ENCODE data around the gene KRT85. TPM values are rescaled to one million over a fixed set of nuclear protein-coding genes. Genes with fewer than 3 reads are reported as not detected.
"Not testable (repeated sequence)": the region's sequence is repeated elsewhere in the genome, so short reads cannot be mapped to it uniquely, and the experiment has no call there.

Gene KRT85
- total RNA-seq, 1 donor from 2014 or later = not detected

GRCh38 chr12:52316701-52317100, 50.6 kb downstream of the KRT85 start:
- Mint-ChIP-seq H3K4me1 (no peaks in the 10 kb centered on the region), H3K27ac (no peak overlapping the region), H3K9me3 (no peaks in the 10 kb centered on the region), H3K4me3 (no peak overlapping the region), H3K36me3 (no peaks in the 10 kb centered on the region), H3K27me3 (ENCODE audit: low read depth) (peaks cover 47% of the 10 kb centered on the region)
- TF ChIP-seq, protein P1, sequence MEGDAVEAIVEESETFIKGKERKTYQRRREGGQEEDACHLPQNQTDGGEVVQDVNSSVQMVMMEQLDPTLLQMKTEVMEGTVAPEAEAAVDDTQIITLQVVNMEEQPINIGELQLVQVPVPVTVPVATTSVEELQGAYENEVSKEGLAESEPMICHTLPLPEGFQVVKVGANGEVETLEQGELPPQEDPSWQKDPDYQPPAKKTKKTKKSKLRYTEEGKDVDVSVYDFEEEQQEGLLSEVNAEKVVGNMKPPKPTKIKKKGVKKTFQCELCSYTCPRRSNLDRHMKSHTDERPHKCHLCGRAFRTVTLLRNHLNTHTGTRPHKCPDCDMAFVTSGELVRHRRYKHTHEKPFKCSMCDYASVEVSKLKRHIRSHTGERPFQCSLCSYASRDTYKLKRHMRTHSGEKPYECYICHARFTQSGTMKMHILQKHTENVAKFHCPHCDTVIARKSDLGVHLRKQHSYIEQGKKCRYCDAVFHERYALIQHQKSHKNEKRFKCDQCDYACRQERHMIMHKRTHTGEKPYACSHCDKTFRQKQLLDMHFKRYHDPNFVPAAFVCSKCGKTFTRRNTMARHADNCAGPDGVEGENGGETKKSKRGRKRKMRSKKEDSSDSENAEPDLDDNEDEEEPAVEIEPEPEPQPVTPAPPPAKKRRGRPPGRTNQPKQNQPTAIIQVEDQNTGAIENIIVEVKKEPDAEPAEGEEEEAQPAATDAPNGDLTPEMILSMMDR (IDR thresholded peaks at IDR 0.05; ENCODE audit: unreplicated experiment) = no peak
- DNase-seq (ENCODE audit: low spot score in 2 of 2, unreplicated experiment in 2 of 2) = no peak

DNA sequence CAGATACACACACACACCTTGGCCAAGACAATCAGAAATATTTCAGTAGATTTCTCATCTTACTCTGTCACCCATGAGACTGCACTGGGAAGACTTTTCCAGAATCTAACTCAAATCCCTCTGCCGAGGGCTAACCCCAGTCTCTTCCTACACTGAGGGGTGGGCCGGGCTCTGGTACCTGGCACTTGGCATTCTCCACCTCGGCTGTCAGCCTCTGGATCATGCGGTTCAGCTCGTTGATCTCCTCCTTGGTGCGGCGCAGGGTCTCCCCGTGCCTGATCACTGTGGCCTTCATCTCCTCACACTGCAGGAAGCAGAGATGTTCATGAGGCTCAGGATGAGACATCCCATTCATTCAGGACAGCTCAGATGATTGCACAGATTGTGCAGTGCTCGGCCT, 51.0 kb downstream of the KRT85 start:
- Mint-ChIP-seq H3K27ac (no peak overlapping the region), H3K27me3 (ENCODE audit: low read depth) (peaks cover 50% of the 10 kb centered on the region), H3K4me1 (no peaks in the 10 kb centered on the region), H3K36me3 (no peaks in the 10 kb centered on the region), H3K9me3 (no peaks in the 10 kb centered on the region), H3K4me3 (no peak overlapping the region)
- no peak for DNase-seq (ENCODE audit: low spot score in 2 of 2, unreplicated experiment in 2 of 2)
- TF ChIP-seq, protein P1 (IDR thresholded peaks at IDR 0.05; ENCODE audit: unreplicated experiment) = no peak

- not testable (repeated sequence) for H3K27ac Mint-ChIP-seq; DNase-seq (ENCODE audit: low spot score in 2 of 2, unreplicated experiment in 2 of 2); H3K4me1 Mint-ChIP-seq; H3K4me3 Mint-ChIP-seq; H3K9me3 Mint-ChIP-seq; H3K36me3 Mint-ChIP-seq
- peaks cover 55% of the 10 kb centered on the region for H3K27me3 Mint-ChIP-seq (ENCODE audit: low read depth)
Measured at GRCh38 chr12:52315721-52316120, 51.6 kb downstream of the KRT85 start.

DNA sequence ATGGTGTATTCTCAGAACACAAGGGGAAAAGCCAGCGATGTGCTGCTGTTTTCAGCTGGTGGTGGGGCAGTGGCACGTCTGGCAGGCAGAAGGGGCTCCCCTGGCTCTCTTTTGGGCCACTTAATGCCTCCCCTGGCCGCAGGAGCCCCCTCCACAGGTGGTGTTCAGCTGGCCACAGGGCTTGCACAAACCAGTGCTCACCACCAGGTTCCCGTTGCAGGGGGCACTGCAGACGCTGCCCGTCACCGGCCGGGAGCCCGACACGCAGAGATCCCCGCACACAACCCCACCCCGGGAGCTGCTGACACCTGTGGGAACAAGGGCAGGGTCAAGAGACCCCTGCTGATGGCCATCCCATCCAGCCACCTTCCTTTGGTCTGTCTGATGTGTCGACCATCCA, 52.8 kb downstream of the KRT85 start:
- Mint-ChIP-seq H3K27me3 (ENCODE audit: low read depth) (peaks cover 56% of the 10 kb centered on the region), H3K4me3 (no peak overlapping the region)

DNA sequence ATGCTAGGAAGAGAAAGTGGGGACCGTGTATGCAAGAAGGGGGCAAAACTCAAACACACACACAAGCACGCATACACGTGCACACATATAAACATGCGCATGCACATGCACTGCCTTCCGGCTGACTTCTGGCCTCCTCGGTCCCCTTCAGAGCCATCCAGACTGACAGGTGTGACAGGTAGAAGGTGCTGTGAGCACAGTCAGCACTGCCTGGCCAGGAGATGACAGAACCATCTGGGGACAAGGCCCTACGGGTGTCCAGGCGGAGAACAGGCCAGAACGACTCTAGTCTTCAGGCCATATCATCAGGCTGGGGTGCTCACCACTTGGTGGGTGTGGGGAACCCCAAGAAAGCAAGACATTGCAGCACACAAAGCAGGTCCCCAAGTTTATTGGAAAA, 53.4 kb downstream of the KRT85 start:
- Mint-ChIP-seq H3K9me3 (no peaks in the 10 kb centered on the region), H3K36me3 (no peaks in the 10 kb centered on the region), H3K27ac (no peak overlapping the region), H3K4me1 (peaks cover 1% of the 10 kb centered on the region), H3K27me3 (ENCODE audit: low read depth) (peaks cover 57% of the 10 kb centered on the region), H3K4me3 (no peak overlapping the region)
- DNase-seq (ENCODE audit: low spot score in 2 of 2, unreplicated experiment in 2 of 2) = no peak
- TF ChIP-seq, protein P1 (IDR thresholded peaks at IDR 0.05; ENCODE audit: unreplicated experiment) = no peak

More for the DNA sequence above, 52.8 kb downstream of the KRT85 start:
- no peak for DNase-seq (ENCODE audit: low spot score in 2 of 2, unreplicated experiment in 2 of 2)
- no peaks in the 10 kb centered on the region for H3K36me3 Mint-ChIP-seq
- H3K4me1 Mint-ChIP-seq = no peaks in the 10 kb centered on the region
- TF ChIP-seq, protein P1 (IDR thresholded peaks at IDR 0.05; ENCODE audit: unreplicated experiment) = no peak
- no peaks in the 10 kb centered on the region for H3K9me3 Mint-ChIP-seq
- H3K27ac Mint-ChIP-seq = no peak overlapping the region

DNA sequence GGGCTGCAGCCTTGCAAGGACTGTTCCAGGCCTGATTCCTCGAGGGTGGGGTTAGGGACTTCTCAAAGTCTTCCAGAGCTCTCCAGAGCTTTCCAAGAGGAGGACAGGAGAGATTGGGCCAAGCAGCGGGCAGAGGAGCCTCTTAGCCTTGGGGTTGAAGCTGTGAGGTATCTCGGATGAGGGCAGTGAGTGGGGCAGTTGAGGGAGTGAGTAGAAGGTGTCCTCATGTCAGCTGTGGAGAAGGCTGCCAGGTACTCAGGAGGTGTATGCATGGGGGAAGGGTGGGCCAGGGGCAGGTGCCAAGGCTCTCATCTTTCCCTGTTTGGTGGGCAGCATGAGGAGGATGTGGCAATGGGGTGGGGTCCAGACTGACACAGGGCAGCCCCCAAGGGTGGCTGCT, 53.8 kb downstream of the KRT85 start:
- TF ChIP-seq, protein P1 (IDR thresholded peaks at IDR 0.05; ENCODE audit: unreplicated experiment) = no peak
- no peak for DNase-seq (ENCODE audit: low spot score in 2 of 2, unreplicated experiment in 2 of 2)
- H3K36me3 Mint-ChIP-seq = no peaks in the 10 kb centered on the region
- H3K27ac Mint-ChIP-seq = no peak overlapping the region
- no peak overlapping the region for H3K4me3 Mint-ChIP-seq
- H3K4me1 Mint-ChIP-seq = peaks cover 6% of the 10 kb centered on the region
- H3K9me3 Mint-ChIP-seq = no peaks in the 10 kb centered on the region
- H3K27me3 Mint-ChIP-seq (ENCODE audit: low read depth) = peaks cover 58% of the 10 kb centered on the region
